IPS-NIHi11 (cell line): ENCODE results near the gene TCF3.
"Not testable (repeated sequence)": the region's sequence is repeated elsewhere in the genome, so short reads cannot be mapped to it uniquely, and the experiment has no call there.

ENCODE experiments used
- DNase-seq: peaks from one replicate; pipeline ENCODE4 v3.0.0; 2012; ENCODE audit warnings: mixed read lengths, low spot score

TCF3 gene

DNA sequence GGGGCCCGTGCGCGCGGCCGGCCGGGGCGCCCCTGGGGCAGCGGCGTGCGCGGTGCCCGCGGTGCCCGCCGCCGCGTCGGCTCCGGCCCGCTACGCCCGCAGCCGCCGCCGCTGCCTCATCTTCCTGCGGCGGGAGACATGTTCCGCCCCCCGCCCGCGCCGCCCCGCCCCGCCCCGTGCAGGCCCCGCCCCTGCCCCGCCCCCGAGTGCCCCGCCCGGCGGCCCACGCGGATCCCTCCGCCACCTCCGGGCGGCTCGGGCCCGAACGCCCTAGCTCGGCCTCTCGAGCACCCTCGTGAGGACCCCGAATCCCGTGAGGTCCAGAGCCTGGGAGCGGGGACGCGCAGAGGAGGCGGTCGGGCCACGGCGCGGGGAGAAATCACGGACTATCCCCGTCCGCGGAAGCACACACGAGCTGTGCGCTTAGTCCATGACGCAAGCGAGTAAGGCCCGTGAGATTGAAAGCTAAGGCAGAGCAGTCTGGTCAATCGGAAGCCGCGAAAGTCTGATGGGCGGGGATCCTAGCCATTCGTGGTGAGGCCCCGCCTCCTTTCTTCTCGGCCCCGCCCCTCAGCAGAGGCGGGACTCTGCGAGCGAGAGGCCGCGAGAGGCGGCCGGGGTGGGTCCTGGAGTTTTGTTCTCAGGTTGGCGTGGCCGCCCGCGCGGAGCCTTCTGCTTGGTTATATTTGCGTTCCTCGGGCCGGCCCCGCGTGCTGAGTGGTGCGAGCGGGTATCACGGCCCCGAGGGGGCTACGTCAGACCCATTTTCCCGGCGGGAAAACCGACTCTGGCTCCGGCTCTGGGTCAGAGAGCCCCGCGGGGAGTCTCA lies at the start of gene TCF3:
TSS of gene TCF3 (minus strand) at position 145 of the 829 bp plus-strand sequence. CDS start 2,367 bp downstream, outside the sequence.
- peak; percentile 96 for DNase-seq

DNA sequence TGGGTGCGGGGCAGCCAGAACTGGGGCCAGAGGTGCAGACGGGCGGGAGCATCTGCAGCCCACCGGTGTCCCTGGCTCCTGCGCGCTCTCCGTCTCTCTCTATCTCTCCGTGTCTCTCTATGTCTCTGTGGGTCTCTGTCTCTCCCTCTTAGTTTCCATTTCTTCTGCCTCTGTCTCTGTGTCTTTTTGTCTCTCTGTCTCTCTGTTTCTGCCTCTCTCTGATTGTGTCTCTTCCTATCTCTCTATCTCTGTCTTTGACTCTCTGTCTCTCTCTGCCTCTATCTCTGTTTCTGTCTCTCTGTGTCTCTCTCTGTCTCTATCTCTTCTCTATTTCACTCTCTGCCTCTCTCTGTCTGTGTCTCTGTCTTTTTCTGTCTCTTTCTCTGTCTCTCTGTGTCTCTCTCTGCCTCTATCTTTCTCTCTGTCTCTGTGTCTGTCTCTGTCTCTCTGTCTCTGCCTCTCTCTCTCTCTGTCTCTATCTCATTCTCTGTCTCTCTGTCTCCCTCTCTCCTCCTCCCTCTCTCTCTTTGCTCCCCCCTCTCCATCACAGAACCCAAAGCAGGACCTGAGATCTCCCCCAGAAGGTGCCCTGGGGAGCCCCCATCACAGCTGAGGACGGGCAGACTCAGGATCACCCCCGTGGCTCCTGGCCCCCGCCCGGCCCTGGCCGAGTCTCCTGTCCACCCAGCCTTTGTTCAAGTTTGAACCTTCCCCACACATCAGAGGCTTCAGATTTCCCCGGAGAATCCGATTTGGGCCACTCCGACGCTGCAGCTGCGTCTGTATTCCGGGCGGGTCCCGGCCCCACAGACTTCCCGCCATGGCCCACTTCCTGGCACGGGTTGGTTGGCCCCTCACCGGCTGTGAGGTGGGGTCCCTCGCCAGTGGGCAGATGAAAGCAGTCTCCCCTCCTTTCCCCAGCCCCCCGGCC lies 48.6 kb upstream of the TCF3 start:
- no peak for DNase-seq

DNA sequence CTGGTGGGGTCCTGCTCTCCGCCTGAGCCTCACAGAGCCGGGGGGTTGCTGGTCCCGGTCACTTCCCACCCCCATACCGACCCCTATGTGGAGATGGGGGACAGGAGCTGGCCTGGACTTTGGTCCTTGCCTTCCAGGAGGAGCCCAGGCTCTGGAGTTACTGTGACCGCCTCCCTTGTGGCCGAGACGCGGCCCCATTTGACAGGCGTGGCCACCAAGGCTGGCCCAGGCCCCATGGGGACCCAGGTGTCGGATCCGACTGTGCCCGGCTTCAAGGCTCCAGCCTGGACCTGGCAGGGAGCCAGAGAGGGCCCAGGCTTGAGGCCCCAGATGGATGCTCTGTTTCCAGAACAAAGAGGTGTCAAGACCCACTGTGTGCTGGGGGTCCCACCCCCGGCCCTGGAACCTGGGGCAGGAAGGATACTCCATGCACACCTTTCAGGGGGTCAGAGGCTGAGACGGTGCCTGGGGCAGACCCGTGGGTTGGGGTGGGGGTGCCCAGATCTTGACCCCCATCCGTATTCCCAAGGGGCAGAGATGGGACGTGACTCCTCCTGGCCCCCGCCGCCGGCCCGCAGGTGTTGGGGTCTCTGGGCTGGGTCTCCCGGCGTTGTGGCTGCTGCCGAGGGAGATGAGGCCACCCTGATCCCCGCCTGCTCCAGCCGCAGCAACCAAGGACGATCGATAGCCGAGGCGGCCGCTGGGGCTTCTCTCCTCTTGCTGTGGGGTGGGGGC lies 47.8 kb upstream of the TCF3 start:
- no peak for DNase-seq

DNA sequence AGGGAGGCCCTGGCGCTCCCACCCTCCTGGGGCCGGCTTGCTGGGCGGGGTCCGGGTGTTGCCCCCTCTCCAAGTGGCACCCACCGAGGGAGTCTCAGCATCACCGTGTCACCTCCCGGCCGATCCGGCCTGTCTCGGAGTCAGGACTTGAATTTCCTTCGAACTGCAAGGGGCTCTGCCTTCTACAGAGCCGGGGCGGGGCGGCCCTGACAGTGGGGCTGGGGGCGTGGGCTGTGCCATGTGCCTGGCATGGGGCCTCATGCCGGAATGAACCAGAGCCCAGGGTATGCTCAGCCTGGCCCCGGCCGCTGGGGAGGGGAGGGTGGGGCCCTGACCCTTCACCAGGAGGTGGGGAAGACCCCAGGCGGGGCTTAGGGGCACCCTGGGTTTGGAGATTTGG lies 47.0 kb upstream of the TCF3 start:
- no peak for DNase-seq

DNA sequence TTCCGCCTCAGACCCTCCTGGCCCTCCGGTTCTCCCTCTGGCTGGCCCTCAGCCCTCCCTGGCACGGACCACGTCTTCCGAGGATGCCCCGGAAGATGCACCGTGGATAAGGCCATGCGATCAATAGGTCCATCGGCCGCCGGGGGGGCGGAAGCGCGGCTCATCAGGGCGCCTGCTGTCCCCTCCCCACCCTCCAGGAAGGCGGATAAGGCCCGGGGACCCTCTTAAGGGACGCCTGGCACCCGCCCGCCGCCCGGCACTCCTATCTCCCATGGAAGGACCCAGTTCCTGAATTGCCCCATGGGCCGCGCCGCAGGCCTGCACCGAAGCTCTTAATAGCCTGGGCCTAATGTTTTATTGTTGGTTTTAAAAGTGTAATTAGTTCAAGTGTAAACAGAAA lies 46.2 kb upstream of the TCF3 start:
- no peak for DNase-seq

- not testable (repeated sequence) for DNase-seq
Measured at GRCh38 chr19:1695481-1695880, 43.1 kb upstream of the TCF3 start.

GRCh38 chr19:1691589-1692290 lies 39.3 kb upstream of the TCF3 start:
- no peak for DNase-seq

- DNase-seq: peak; percentile 95
Measured at GRCh38 chr19:1690699-1691307, 38.4 kb upstream of the TCF3 start.

DNA sequence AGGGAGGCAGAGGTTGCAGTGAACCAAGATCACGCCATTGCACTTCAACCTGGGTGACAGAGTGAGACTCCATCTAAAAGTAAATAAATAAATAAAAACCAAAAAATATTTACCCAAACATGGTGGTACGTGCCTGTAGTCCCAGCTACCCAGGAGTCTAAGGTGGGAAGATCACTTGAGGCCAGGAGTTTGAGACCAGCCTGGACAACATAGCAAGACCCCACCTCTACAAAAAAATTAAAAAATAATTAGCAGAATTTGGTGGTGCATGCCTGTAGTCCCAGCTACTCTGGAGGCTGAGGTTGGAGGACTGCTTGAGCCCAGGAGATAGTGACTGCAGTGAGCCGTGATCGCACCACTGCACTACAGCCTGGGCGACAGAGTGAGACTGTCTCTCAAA lies 33.4 kb upstream of the TCF3 start:
- DNase-seq: not testable (repeated sequence)

GRCh38 chr19:1685046-1685445 lies 32.6 kb upstream of the TCF3 start:
- no peak for DNase-seq

DNA sequence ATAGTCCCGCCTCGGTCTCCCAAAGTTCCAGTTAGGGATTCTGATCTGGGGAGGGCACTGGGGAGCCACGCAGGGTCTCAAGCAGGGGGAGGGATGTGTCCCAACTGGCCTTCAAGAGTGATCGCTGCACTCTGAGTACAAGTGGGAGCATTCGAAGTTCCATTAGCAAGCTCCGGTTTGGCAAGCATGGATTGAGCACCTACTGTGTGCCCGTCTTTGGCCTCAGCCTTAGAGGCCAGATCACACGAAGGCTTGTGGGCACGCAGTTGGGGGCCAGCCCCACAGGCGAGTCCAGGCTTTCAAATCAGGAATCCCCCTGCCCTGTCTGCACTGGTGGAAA lies 32.1 kb upstream of the TCF3 start:
- no peak for DNase-seq

GRCh38 chr19:1683869-1684572 lies 31.6 kb upstream of the TCF3 start:
- no peak for DNase-seq

GRCh38 chr19:1680976-1681375 lies 28.6 kb upstream of the TCF3 start:
- peak; percentile 4 for DNase-seq

GRCh38 chr19:1678073-1678472 lies 25.7 kb upstream of the TCF3 start:
- DNase-seq: no peak

- no peak for DNase-seq
Measured at GRCh38 chr19:1676351-1677266, 24.2 kb upstream of the TCF3 start.

DNA sequence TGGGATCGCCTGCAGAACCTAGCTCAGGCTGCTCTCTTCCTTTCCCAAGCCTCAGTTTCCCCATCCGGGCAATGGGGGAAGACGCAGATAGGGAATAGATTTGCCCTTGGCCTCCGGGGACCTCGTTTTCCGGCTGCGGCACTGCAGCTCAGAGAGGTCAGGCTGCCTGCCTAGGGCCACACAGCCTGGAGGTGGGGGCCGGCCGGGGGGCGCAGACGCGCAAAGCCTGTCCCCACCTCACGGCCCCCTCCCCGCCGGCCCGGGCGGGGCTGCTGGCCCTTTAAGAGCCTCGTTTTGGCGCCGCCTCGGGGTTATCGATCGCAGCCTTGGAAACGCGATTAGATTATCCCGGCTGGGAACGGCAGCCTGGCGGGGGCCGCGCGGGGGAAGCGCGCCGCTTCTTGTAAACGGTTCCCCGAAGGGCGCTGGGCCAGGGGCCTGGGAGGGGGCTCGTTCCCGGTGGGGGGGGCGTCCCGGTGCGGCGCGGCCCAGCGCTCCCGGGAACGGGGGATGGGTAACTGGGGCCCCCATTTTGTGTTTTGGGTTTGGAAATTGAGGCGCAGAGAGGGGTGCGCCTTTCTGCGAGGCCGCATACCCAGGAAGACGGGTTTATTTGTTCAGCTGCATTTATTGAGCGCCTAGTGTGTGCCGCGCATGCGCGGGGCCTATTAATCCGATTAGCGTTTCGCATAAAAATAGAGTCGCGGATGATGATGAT lies 23.4 kb upstream of the TCF3 start:
- DNase-seq: peak; percentile 51

DNA sequence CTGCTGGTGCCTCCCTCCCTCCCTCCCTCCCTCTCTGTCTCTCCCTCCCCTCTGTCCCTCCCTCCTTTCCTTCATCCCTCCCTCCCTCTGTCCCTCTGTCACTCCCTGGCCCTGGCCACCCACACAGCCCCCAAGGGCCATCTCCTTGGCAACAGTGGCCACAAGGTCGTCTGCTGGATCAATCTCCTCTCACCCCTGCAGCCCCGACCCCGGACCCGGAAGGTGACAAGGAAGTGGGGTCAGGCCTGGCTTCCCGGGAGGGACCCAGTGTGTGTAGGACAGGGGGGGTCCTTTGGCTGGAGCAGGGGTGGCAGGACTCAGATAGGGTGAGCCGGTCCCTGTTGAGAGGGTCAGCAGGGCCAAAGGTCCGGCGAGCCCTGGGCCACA lies 21.9 kb upstream of the TCF3 start:
- DNase-seq: peak; percentile 2

DNA sequence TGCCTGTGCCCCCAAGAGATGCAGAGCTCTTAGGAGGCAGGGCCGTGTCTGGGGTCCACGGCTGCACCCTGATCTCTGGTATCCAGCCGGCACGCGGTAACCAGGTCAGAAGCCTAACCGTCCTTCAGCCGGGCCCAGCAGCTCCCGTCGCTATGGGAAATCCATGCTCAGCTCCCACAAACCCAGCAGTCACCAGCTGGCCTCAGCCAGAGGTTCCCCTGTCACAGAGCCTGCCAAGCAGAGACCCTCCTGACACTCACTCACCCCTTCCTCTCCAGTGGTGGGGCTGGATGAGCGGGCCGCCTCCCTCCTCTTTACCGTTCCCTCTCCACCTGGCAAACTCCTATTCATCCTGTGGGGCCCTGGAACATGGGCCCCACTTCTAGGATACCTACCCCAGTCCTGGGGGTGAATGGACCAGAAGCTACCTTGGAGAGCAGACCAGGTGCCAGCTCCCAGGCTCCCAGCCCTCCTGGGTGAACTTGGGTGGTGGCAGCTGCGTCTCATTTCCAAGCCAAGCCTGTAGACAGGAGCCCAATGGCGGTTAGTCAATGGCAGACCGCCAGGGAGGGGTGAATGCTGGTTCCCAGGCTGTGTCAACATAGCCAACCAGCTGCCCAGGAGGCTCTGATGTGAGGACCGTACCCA lies 21.4 kb upstream of the TCF3 start:
- DNase-seq: peak; percentile 5
